Liver (tissue), 9 donors: Measurements from ENCODE around the gene PHF21B. TPM values are rescaled to one million over a fixed set of nuclear protein-coding genes. Genes with fewer than 3 reads are reported as not detected.

ENCODE experiments used
- DNase-seq: peaks from one replicate; pipeline ENCODE4 v3.0.0-alpha.2; 2017; ENCODE audit warnings: low spot score
- H3K27ac ChIP-seq, 2 donors: one replicate each; pipeline ENCODE4 v1.7.0; 2013; ENCODE audit warnings: inconsistent platforms in 2 of 2, low read length in 2 of 2, control low read depth in 1 of 2, low read depth in 1 of 2, mild to moderate bottlenecking in 1 of 2
- H3K27me3 ChIP-seq, 4 donors: one replicate each; pipeline versions ENCODE4 v1.6.1 to v1.7.0; 2013; ENCODE audit warnings: low read length in 3 of 4, inconsistent platforms in 1 of 4, mild to moderate bottlenecking in 1 of 4, moderate library complexity in 1 of 4; ENCODE audit not compliant: control insufficient read depth in 4 of 4, insufficient read depth in 4 of 4
- H3K36me3 ChIP-seq, 4 donors: one replicate each; pipeline versions ENCODE4 v1.6.1 to v1.7.0; 2013; ENCODE audit warnings: low read length in 3 of 4, mild to moderate bottlenecking in 3 of 4, low read depth in 1 of 4, moderate library complexity in 1 of 4; ENCODE audit not compliant: control insufficient read depth in 4 of 4, insufficient read depth in 3 of 4
- H3K4me1 ChIP-seq, 4 donors: one replicate each; pipeline versions ENCODE4 v1.6.1 to v1.7.0; 2013; ENCODE audit warnings: low read length in 3 of 4, mild to moderate bottlenecking in 3 of 4, moderate library complexity in 1 of 4; ENCODE audit not compliant: control insufficient read depth in 4 of 4, insufficient read depth in 4 of 4
- H3K4me3 ChIP-seq, 3 donors: one replicate each; pipeline versions ENCODE4 v1.6.1 to v1.7.0; 2013; ENCODE audit warnings: low read length in 3 of 3, control low read depth in 1 of 3, low read depth in 1 of 3, mild to moderate bottlenecking in 1 of 3
- H3K9ac ChIP-seq, 2 donors: one replicate each; pipeline ENCODE4 v1.7.0; 2013; ENCODE audit warnings: low read length in 2 of 2, mild to moderate bottlenecking in 2 of 2, moderate library complexity in 2 of 2, control low read depth in 1 of 2, low read depth in 1 of 2
- H3K9me3 ChIP-seq, 4 donors: one replicate each; pipeline versions ENCODE4 v1.6.1 to v1.7.0; 2013; ENCODE audit warnings: low read length in 3 of 4; ENCODE audit not compliant: control insufficient read depth in 4 of 4
- ATF3 ChIP-seq: IDR thresholded peaks from 2 replicates; pipeline ENCODE4 v1.6.1; 2016; ENCODE audit warnings: antibody characterized with exemption
- EGR1 ChIP-seq, 2 donors: IDR thresholded peaks; 2 replicates each; pipeline ENCODE4 v1.6.1; 2016 to 2018; ENCODE audit warnings: antibody characterized with exemption in 2 of 2, low read depth in 2 of 2
- FOXA1 ChIP-seq: IDR thresholded peaks from 2 replicates; pipeline ENCODE4 v1.6.1; 2016; ENCODE audit warnings: antibody characterized with exemption
- FOXA2 ChIP-seq: IDR thresholded peaks from 2 replicates; pipeline ENCODE4 v1.6.1; 2016; ENCODE audit warnings: antibody characterized with exemption
- GABPA ChIP-seq, 2 donors: IDR thresholded peaks in 1 of 2; conservative IDR thresholded peaks in 1 of 2; 2 replicates each; pipeline ENCODE4 v1.6.1; 2016; ENCODE audit warnings: antibody characterized with exemption in 2 of 2, mild to moderate bottlenecking in 1 of 2, moderate library complexity in 1 of 2
- HNF4A ChIP-seq, 2 donors: conservative IDR thresholded peaks; 2 replicates each; pipeline ENCODE4 v1.6.1; 2016; ENCODE audit warnings: antibody characterized with exemption in 2 of 2, mild to moderate bottlenecking in 2 of 2
- JUND ChIP-seq, 2 donors: IDR thresholded peaks; 2 replicates each; pipeline ENCODE4 v1.6.1; 2016; ENCODE audit warnings: antibody characterized with exemption in 2 of 2
- MAX ChIP-seq: IDR thresholded peaks from 2 replicates; pipeline ENCODE4 v1.6.1; 2016; ENCODE audit warnings: antibody characterized with exemption
- NR2F2 ChIP-seq: IDR thresholded peaks from 2 replicates; pipeline ENCODE4 v1.6.1; 2016; ENCODE audit warnings: antibody characterized with exemption
- RAD21 ChIP-seq, 2 donors: IDR thresholded peaks; 2 replicates each; pipeline ENCODE4 v1.6.1; 2016; ENCODE audit warnings: antibody characterized with exemption in 2 of 2, mild to moderate bottlenecking in 2 of 2
- RXRA ChIP-seq, 2 donors: IDR thresholded peaks; 2 replicates each; pipeline ENCODE4 v1.6.1; 2017 to 2018; ENCODE audit warnings: antibody characterized with exemption in 2 of 2, mild to moderate bottlenecking in 1 of 2
- SP1 ChIP-seq: IDR thresholded peaks from 2 replicates; pipeline ENCODE4 v1.6.1; 2018; ENCODE audit warnings: antibody characterized with exemption, mild to moderate bottlenecking
- TAF1 ChIP-seq: conservative IDR thresholded peaks from 2 replicates; pipeline ENCODE4 v1.6.1; 2016; ENCODE audit warnings: antibody characterized with exemption, mild to moderate bottlenecking
- YY1 ChIP-seq: IDR thresholded peaks from 2 replicates; pipeline ENCODE4 v1.6.1; 2016; ENCODE audit warnings: antibody characterized with exemption, mild to moderate bottlenecking
- WGBS: extraction: QIAGEN DNeasy Blood & Tissue Kit; methylation state at CpG from one replicate; pipeline ENCODE4 v1.1.7; 2013; 5-methylcytosine and 5-hydroxymethylcytosine counted together
- polyA plus RNA-seq, 2 donors: library from polyadenylated mRNA; stranded (reverse) in 1 of 2; unstranded in 1 of 2; fragments of 200-250 nt in 1 of 2; fragments of >200 nt in 1 of 2; fragmentation: Nextera tagmentation in 1 of 2; extraction: Ambion mirVana in 1 of 2; gene quantifications; one replicate each; pipeline versions ENCODE4 v1.2.1 to v1.2.3, GENCODE V29; 2013 to 2015
- total RNA-seq, 2 donors: library from RNA; depleted of rRNA; stranded (reverse); fragments of >200 nt; gene quantifications; one replicate each; pipeline ENCODE4 v1.2.3, GENCODE V29; 2014
- TF ChIP-seq, protein P1 (sequence below): fragments of 150-350 bp; IDR thresholded peaks from 2 replicates; pipeline ENCODE4 v1.5.1; 2017; ENCODE audit warnings: improper control_type of control experiment, low read depth, low read length; ENCODE audit not compliant: missing input control
- TF ChIP-seq, protein P2 (sequence below): IDR thresholded peaks from 2 replicates; pipeline ENCODE4 v1.6.1; 2016; ENCODE audit warnings: antibody characterized with exemption, mild to moderate bottlenecking
- TF ChIP-seq, protein P3 (sequence below): IDR thresholded peaks from 2 replicates; pipeline ENCODE4 v1.6.1; 2016; ENCODE audit warnings: antibody characterized with exemption
- donor health status: healthy.
- donor health status: healthy.
- donor health status: healthy.
- donor health status: healthy.
- donor health status: healthy.

PHF21B gene
- total and polyA plus RNA-seq, 4 donors: not detected

GRCh38 chr22:44894321-44894720, 115.5 kb downstream of the PHF21B start:
- no peak for DNase-seq
- Histone ChIP-seq H3K27me3 (no peaks in the 10 kb centered on the region), H3K4me1 (no peaks in the 10 kb centered on the region), H3K36me3 (no peaks in the 10 kb centered on the region), H3K4me3 (no peak overlapping the region), H3K9me3 (no peaks in the 10 kb centered on the region), H3K27ac (no peak overlapping the region), H3K9ac (no peak overlapping the region)
- WGBS: 79% methylated on average over 12 of the region's 12 CpGs
- TF ChIP-seq HNF4A (conservative IDR thresholded peaks at IDR 0.05) (no peak), MAX (no peak)

DNA sequence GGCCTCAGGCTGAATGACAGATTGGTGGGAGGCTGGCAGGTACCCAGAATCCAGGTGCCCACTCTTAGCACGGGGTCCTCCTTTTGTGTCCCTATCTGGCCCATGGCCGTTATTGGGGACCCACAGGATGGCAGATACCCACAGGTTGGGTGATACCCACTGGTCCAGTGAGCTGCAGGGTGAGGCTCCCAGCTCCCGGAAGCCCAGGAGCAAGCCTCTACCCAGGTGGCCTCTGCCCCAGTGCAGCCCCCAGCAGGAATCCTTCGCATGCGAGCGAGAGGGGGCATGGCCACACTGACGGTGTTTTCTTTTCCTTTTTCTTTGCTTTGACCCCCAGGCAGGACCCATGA, 116.1 kb downstream of the PHF21B start:
- no peak for DNase-seq
- H3K9me3 ChIP-seq: no peaks in the 10 kb centered on the region
- WGBS: 62% methylated on average over 7 of the region's 7 CpGs
- H3K36me3 ChIP-seq: no peaks in the 10 kb centered on the region
- TF ChIP-seq EGR1 (IDR thresholded peaks at IDR 0.05; ENCODE audit: low read depth in 2 of 2): no peak
- H3K27ac ChIP-seq: no peak overlapping the region
- no peak overlapping the region for H3K9ac ChIP-seq
- H3K4me1 ChIP-seq: no peaks in the 10 kb centered on the region
- no peak overlapping the region for H3K4me3 ChIP-seq
- no peaks in the 10 kb centered on the region for H3K27me3 ChIP-seq

DNA sequence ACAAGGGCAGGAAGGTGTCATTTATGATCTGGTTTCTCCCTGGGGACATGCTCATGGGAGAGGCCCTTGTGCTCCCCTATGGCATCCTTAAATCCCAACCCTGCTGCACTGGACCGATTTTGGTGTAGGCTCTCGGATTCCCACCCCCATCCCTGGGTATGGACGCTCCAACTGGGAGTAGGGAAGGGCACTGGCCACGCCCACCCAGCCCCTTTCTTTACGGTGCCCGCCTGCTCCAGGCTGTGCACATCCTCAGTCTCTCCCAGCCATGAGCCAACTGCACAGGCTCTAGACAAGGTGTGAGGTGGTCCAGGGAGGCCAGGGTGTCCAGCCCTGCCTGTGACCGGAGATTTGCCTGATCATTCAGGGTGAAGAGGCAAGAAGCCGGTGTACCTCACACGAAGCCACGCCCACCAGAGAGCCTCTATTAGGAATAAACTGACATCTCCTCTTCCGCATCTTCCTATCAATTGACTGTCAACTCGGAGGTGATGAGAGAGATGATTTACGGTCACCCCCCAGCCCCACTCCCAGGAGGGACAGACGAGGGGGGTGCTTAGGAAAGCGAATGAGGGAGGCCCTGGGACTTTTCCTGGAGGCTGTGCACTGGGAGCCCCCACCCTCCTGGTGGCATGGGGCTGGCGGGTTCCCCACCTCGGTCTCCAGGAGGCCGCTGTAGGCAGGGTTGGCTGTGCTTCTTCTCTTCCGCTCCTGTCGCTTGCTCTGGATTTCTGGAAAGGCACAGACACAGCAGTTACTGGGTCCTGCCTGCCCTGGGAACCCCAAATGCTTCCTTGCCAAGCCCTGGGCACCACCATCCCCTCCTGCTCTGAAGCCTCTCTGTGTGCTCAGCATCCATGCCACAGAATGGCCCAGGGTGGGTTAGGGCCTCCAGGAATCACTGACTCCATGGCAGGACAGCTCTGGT, 116.7 kb downstream of the PHF21B start:
- WGBS: 80% methylated on average over 20 of the region's 20 CpGs
- Histone ChIP-seq H3K9me3 (no peaks in the 10 kb centered on the region), H3K4me3 (no peak overlapping the region), H3K27ac (no peak overlapping the region), H3K27me3 (no peaks in the 10 kb centered on the region), H3K9ac (no peak overlapping the region), H3K4me1 (no peaks in the 10 kb centered on the region), H3K36me3 (no peaks in the 10 kb centered on the region)
- DNase-seq: no peak
- TF ChIP-seq, protein P1, sequence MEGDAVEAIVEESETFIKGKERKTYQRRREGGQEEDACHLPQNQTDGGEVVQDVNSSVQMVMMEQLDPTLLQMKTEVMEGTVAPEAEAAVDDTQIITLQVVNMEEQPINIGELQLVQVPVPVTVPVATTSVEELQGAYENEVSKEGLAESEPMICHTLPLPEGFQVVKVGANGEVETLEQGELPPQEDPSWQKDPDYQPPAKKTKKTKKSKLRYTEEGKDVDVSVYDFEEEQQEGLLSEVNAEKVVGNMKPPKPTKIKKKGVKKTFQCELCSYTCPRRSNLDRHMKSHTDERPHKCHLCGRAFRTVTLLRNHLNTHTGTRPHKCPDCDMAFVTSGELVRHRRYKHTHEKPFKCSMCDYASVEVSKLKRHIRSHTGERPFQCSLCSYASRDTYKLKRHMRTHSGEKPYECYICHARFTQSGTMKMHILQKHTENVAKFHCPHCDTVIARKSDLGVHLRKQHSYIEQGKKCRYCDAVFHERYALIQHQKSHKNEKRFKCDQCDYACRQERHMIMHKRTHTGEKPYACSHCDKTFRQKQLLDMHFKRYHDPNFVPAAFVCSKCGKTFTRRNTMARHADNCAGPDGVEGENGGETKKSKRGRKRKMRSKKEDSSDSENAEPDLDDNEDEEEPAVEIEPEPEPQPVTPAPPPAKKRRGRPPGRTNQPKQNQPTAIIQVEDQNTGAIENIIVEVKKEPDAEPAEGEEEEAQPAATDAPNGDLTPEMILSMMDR: no peak
- TF ChIP-seq ATF3 (no peak), SP1 (no peak), FOXA2 (no peak), GABPA (IDR thresholded peaks at IDR 0.05 in 1 of 2, conservative IDR thresholded peaks at IDR 0.05 in 1 of 2) (no peak), HNF4A (conservative IDR thresholded peaks at IDR 0.05) (no peak), YY1 (no peak), RAD21 (IDR thresholded peaks at IDR 0.05) (no peak), TAF1 (no peak), FOXA1 (no peak), RXRA (IDR thresholded peaks at IDR 0.05) (no peak), JUND (IDR thresholded peaks at IDR 0.05) (no peak), EGR1 (IDR thresholded peaks at IDR 0.05; ENCODE audit: low read depth in 2 of 2) (no peak), NR2F2 (no peak), MAX (no peak)
- TF ChIP-seq, protein P2, sequence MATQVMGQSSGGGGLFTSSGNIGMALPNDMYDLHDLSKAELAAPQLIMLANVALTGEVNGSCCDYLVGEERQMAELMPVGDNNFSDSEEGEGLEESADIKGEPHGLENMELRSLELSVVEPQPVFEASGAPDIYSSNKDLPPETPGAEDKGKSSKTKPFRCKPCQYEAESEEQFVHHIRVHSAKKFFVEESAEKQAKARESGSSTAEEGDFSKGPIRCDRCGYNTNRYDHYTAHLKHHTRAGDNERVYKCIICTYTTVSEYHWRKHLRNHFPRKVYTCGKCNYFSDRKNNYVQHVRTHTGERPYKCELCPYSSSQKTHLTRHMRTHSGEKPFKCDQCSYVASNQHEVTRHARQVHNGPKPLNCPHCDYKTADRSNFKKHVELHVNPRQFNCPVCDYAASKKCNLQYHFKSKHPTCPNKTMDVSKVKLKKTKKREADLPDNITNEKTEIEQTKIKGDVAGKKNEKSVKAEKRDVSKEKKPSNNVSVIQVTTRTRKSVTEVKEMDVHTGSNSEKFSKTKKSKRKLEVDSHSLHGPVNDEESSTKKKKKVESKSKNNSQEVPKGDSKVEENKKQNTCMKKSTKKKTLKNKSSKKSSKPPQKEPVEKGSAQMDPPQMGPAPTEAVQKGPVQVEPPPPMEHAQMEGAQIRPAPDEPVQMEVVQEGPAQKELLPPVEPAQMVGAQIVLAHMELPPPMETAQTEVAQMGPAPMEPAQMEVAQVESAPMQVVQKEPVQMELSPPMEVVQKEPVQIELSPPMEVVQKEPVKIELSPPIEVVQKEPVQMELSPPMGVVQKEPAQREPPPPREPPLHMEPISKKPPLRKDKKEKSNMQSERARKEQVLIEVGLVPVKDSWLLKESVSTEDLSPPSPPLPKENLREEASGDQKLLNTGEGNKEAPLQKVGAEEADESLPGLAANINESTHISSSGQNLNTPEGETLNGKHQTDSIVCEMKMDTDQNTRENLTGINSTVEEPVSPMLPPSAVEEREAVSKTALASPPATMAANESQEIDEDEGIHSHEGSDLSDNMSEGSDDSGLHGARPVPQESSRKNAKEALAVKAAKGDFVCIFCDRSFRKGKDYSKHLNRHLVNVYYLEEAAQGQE: no peak
- TF ChIP-seq, protein P3, sequence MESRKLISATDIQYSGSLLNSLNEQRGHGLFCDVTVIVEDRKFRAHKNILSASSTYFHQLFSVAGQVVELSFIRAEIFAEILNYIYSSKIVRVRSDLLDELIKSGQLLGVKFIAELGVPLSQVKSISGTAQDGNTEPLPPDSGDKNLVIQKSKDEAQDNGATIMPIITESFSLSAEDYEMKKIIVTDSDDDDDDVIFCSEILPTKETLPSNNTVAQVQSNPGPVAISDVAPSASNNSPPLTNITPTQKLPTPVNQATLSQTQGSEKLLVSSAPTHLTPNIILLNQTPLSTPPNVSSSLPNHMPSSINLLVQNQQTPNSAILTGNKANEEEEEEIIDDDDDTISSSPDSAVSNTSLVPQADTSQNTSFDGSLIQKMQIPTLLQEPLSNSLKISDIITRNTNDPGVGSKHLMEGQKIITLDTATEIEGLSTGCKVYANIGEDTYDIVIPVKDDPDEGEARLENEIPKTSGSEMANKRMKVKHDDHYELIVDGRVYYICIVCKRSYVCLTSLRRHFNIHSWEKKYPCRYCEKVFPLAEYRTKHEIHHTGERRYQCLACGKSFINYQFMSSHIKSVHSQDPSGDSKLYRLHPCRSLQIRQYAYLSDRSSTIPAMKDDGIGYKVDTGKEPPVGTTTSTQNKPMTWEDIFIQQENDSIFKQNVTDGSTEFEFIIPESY: no peak
